ENCODE results near the gene UBL4B. TPM values are rescaled to one million over a fixed set of nuclear protein-coding genes. Genes with fewer than 3 reads are reported as not detected.

The UBL4B gene
- total RNA-seq, 2 experiments from 2014 or later: not detected

DNA sequence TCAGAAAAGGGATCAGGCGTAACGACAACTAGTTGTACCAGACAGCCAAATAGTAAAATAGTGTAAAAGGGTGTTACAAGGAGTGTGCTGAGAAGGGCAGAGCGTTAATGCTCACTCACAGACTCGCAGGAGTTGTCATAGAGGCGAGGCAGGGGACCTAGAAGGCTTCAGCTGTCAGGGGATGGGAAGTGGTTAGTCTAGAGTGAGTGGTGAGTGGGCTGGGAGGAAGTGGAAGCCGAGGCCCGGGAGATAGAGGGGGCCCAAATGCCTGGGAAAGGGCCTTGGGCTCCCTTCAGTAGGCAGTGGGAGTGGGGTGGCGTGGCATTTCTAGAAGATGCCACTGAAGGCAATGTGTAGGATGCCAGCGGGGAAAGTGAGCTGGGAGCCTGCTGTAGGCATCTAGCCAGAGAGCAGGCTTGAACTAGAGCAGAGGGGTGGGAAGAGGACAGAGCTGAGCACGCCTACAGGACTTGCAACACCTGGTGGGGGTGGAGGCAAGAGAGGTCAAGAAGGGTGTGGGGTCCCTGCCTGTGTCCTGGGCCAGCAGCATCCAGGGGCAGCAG is 48.4 kb downstream of the UBL4B start:
- ChIA-PET POLR2A (no interaction called here), CTCF (interaction anchor here (1.0 kb wide), 1 partner anchor 36 kb away, joined by 3 read pairs; no protein-coding TSS in a partner anchor)
- Mint-ChIP-seq H3K27me3 (peaks cover 14% of the 10 kb centered on the region), H3K4me1 (ENCODE audit: low read depth) (peaks cover 5% of the 10 kb centered on the region), H3K4me3 (no peak overlapping the region), H3K27ac (no peak overlapping the region), H3K9me3 (no peaks in the 10 kb centered on the region), H3K36me3 (ENCODE audit: low read depth) (no peaks in the 10 kb centered on the region)
- TF ChIP-seq, protein P1, sequence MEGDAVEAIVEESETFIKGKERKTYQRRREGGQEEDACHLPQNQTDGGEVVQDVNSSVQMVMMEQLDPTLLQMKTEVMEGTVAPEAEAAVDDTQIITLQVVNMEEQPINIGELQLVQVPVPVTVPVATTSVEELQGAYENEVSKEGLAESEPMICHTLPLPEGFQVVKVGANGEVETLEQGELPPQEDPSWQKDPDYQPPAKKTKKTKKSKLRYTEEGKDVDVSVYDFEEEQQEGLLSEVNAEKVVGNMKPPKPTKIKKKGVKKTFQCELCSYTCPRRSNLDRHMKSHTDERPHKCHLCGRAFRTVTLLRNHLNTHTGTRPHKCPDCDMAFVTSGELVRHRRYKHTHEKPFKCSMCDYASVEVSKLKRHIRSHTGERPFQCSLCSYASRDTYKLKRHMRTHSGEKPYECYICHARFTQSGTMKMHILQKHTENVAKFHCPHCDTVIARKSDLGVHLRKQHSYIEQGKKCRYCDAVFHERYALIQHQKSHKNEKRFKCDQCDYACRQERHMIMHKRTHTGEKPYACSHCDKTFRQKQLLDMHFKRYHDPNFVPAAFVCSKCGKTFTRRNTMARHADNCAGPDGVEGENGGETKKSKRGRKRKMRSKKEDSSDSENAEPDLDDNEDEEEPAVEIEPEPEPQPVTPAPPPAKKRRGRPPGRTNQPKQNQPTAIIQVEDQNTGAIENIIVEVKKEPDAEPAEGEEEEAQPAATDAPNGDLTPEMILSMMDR (IDR thresholded peaks at IDR 0.05): no peak
- DNase-seq (no peak), ATAC-seq (no peak)
- intact Hi-C loops (cut with micrococcal nuclease): no loop called here

DNA sequence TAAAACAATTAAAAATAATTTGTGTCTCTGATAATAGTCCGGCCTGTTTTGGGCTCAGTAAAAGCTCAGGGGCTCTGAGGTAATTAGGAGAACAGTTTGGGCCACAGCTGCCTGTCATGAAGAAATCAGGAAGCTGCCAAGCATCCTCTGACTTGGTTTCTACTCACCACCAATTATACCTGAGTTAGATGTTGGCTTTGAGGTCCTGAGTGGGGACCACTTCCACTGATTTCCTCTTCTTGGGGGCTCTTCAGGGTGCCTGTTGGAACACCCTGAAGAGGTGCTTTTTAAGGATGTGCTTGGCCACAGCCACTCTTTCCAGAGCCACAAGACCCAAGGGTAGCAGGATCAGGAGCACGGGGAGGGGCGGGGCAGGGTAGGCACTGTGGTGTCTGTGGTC is 48.9 kb downstream of the UBL4B start:
- Mint-ChIP-seq H3K4me1 (ENCODE audit: low read depth) (peaks cover 5% of the 10 kb centered on the region), H3K4me3 (no peak overlapping the region), H3K36me3 (ENCODE audit: low read depth) (no peaks in the 10 kb centered on the region), H3K27me3 (peaks cover 12% of the 10 kb centered on the region), H3K27ac (no peak overlapping the region), H3K9me3 (no peaks in the 10 kb centered on the region)
- intact Hi-C loops (cut with micrococcal nuclease): no loop called here
- ChIA-PET CTCF (interaction anchor here (1.0 to 1.1 kb wide), 2 partner anchors 35 to 48 kb away, joined by 3 read pairs; no protein-coding TSS in a partner anchor), POLR2A (no interaction called here)
- TF ChIP-seq, protein P1 (IDR thresholded peaks at IDR 0.05): no peak
- no peak for DNase-seq
- no peak for ATAC-seq

DNA sequence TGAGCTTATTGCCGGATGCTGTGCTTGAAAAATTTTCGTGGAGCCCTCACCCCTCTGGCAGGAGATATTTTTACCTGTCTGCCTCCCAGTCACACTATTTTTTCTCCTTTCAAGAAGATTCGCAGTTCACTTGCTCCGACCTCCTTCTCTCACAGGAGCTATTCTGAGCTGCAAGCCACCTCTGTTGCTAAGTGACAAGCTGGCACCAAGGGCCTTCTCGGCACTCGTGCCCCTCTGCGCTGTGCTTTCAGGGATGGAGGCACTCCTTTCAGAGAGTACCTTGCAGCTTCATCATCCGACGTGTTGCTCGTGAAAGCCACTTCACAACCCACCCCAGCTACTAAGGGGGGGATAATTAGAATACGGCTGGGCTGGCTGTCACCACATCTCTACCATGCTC is 49.6 kb downstream of the UBL4B start:
- peaks cover 6% of the 10 kb centered on the region for H3K27me3 Mint-ChIP-seq

More for the DNA sequence above, 49.6 kb downstream of the UBL4B start:
- no peaks in the 10 kb centered on the region for H3K36me3 Mint-ChIP-seq (ENCODE audit: low read depth)
- H3K4me1 Mint-ChIP-seq (ENCODE audit: low read depth): peaks cover 5% of the 10 kb centered on the region
- no peaks in the 10 kb centered on the region for H3K9me3 Mint-ChIP-seq
- intact Hi-C loops (cut with micrococcal nuclease): no loop called here
- CTCF ChIA-PET: interaction anchor here (1.0 to 2.2 kb wide), 3 partner anchors 35 to 107 kb away, joined by 3 to 8 read pairs (median 3); no protein-coding TSS in a partner anchor
- TF ChIP-seq, protein P1 (IDR thresholded peaks at IDR 0.05): no peak
- POLR2A ChIA-PET: interaction anchor here (1.1 kb wide), 1 partner anchor 13 kb away, joined by 3 read pairs; no protein-coding TSS in a partner anchor
- DNase-seq (no peak), ATAC-seq (no peak)
- H3K27ac Mint-ChIP-seq: no peak overlapping the region
- no peak overlapping the region for H3K4me3 Mint-ChIP-seq

Other genes starting within 250 kb of the UBL4B start
- 10 to 100 TPM; 28.3 to 33.3 TPM for gene CSF1, start 201.6 kb upstream of the UBL4B start, total RNA-seq
- gene AHCYL1, start 127.7 kb upstream of the UBL4B start, total RNA-seq: 10 to 100 TPM; 77.8 to 79.1 TPM
- 10 to 100 TPM; 24.6 to 24.8 TPM for gene STRIP1, start 77.8 kb upstream of the UBL4B start, total RNA-seq
- not detected for gene ALX3, start 41.8 kb upstream of the UBL4B start, total RNA-seq
- under 1 TPM; 0.05 to 0.18 TPM for gene SLC6A17, start 38.1 kb downstream of the UBL4B start, total RNA-seq
- 10 to 100 TPM; 10.7 to 12.2 TPM for gene KCNC4, start 97.9 kb downstream of the UBL4B start, total RNA-seq
- gene RBM15, start 226.9 kb downstream of the UBL4B start, total RNA-seq: 10 to 100 TPM; 70.8 to 72.5 TPM